Breast epithelium (tissue), 3 donors: Measurements from ENCODE around the gene VMP1.

ENCODE experiments used
- POLR2A ChIP-seq: fragments of 450-650 bp; IDR thresholded peaks from one replicate; pipeline ENCODE4 v1.6.1; 2016; ENCODE audit warnings: antibody characterized with exemption, mild to moderate bottlenecking, moderate library complexity
- POLR2AphosphoS5 ChIP-seq, 3 donors: sonication (generic); formaldehyde crosslinking; IDR thresholded peaks; one replicate each; pipeline ENCODE4 v1.6.1; 2017; ENCODE audit warnings: antibody characterized with exemption in 3 of 3
- TF ChIP-seq, protein P1 (sequence below), 3 donors: fragments of 450-650 bp; IDR thresholded peaks; one replicate each; pipeline ENCODE4 v1.5.1; 2016 to 2017; ENCODE audit warnings: antibody characterized with exemption in 3 of 3, mild to moderate bottlenecking in 3 of 3, moderate library complexity in 3 of 3

DNA sequence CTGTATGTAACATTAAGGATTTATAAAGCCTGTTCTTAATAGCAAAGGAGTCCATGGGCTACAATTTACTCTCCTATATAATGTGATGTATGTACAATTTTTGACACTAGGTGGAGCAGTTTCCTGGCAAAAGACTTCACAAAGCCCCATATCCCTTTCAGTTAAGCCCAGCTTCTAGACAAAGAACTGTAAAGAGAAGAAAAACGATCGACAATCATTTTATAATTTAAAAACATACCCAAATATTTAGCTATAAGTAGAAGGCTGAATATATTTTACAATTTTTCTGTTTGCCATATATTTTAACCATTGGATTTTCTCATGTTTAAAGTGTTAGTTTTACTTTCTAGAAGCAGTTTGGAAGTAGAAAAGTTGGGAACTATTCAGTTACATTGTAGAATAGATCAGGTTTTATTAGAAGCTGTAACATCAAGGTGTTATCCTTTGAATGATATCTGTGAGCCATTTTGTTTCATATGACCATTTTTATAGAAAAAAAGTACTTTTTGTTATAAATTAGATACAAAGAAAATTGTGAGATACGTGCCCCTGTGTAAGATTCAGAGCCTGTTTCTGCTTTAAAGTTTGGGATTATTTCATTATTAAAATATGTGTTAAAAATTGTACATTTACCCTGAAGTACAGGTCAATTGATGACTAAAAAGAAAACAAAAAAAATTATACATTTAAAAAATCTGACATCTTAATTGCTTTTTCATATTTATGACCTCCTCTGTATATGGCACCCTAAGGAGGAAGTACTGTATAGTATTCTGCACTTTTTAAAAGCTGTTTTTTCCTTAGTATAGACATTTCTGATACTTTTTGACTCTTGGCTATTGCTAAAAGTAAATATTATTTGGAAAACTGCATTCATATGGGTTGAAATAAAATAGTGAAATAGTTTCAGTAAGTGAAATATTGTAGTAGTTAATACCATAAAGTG lies 46.3 kb downstream of the VMP1 start:
- TF ChIP-seq, protein P1, sequence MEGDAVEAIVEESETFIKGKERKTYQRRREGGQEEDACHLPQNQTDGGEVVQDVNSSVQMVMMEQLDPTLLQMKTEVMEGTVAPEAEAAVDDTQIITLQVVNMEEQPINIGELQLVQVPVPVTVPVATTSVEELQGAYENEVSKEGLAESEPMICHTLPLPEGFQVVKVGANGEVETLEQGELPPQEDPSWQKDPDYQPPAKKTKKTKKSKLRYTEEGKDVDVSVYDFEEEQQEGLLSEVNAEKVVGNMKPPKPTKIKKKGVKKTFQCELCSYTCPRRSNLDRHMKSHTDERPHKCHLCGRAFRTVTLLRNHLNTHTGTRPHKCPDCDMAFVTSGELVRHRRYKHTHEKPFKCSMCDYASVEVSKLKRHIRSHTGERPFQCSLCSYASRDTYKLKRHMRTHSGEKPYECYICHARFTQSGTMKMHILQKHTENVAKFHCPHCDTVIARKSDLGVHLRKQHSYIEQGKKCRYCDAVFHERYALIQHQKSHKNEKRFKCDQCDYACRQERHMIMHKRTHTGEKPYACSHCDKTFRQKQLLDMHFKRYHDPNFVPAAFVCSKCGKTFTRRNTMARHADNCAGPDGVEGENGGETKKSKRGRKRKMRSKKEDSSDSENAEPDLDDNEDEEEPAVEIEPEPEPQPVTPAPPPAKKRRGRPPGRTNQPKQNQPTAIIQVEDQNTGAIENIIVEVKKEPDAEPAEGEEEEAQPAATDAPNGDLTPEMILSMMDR (IDR thresholded peaks at IDR 0.05), result peak; percentile 76 to 87 (median 84)
- TF ChIP-seq POLR2A (no peak), POLR2AphosphoS5 (IDR thresholded peaks at IDR 0.05) (no peak)
